ENCODE measurements around the gene LDHAL6B.

The LDHAL6B gene

GRCh38 chr15:59222906-59223550 lies 16.4 kb downstream of the LDHAL6B start:
- no peaks in the 10 kb centered on the region for H3K9me3 ChIP-seq (ENCODE audit: severe bottlenecking)
- H3K36me3 ChIP-seq, result no peaks in the 10 kb centered on the region
- no peak overlapping the region for H3K27ac ChIP-seq
- H3K4me3 ChIP-seq (ENCODE audit: low read depth, low read length), result no peak overlapping the region
- no peak for DNase-seq
- no peak for TF ChIP-seq CTCF (IDR thresholded peaks at IDR 0.05; ENCODE audit: low read depth, low read length)
- no peaks in the 10 kb centered on the region for H3K27me3 ChIP-seq (ENCODE audit: insufficient read depth, low read depth, severe bottlenecking)

GRCh38 chr15:59223736-59224135 lies 17.1 kb downstream of the LDHAL6B start:
- Histone ChIP-seq H3K27me3 (ENCODE audit: insufficient read depth, low read depth, severe bottlenecking) (no peaks in the 10 kb centered on the region), H3K4me3 (ENCODE audit: low read depth, low read length) (no peak overlapping the region), H3K36me3 (no peaks in the 10 kb centered on the region), H3K9me3 (ENCODE audit: severe bottlenecking) (no peaks in the 10 kb centered on the region), H3K27ac (no peak overlapping the region)
- no peak for TF ChIP-seq CTCF (IDR thresholded peaks at IDR 0.05; ENCODE audit: low read depth, low read length)
- DNase-seq, result no peak

GRCh38 chr15:59224474-59224873 lies 17.8 kb downstream of the LDHAL6B start:
- Histone ChIP-seq H3K36me3 (no peaks in the 10 kb centered on the region), H3K27me3 (ENCODE audit: insufficient read depth, low read depth, severe bottlenecking) (no peaks in the 10 kb centered on the region), H3K27ac (no peak overlapping the region), H3K9me3 (ENCODE audit: severe bottlenecking) (no peaks in the 10 kb centered on the region), H3K4me3 (ENCODE audit: low read depth, low read length) (no peak overlapping the region)
- DNase-seq, result no peak
- TF ChIP-seq CTCF (IDR thresholded peaks at IDR 0.05; ENCODE audit: low read depth, low read length), result no peak

- no peak for DNase-seq
- no peak overlapping the region for H3K4me3 ChIP-seq (ENCODE audit: low read depth, low read length)
- TF ChIP-seq CTCF (IDR thresholded peaks at IDR 0.05; ENCODE audit: low read depth, low read length), result no peak
- no peaks in the 10 kb centered on the region for H3K27me3 ChIP-seq (ENCODE audit: insufficient read depth, low read depth, severe bottlenecking)
- H3K9me3 ChIP-seq (ENCODE audit: severe bottlenecking), result no peaks in the 10 kb centered on the region
- no peaks in the 10 kb centered on the region for H3K36me3 ChIP-seq
- no peak overlapping the region for H3K27ac ChIP-seq
Measured at GRCh38 chr15:59227021-59227420, 20.4 kb downstream of the LDHAL6B start.

- Histone ChIP-seq H3K27ac (no peak overlapping the region), H3K36me3 (no peaks in the 10 kb centered on the region), H3K4me3 (ENCODE audit: low read depth, low read length) (no peak overlapping the region), H3K27me3 (ENCODE audit: insufficient read depth, low read depth, severe bottlenecking) (no peaks in the 10 kb centered on the region), H3K9me3 (ENCODE audit: severe bottlenecking) (no peaks in the 10 kb centered on the region)
- DNase-seq, result no peak
- no peak for TF ChIP-seq CTCF (IDR thresholded peaks at IDR 0.05; ENCODE audit: low read depth, low read length)
Measured at GRCh38 chr15:59229015-59229414, 22.4 kb downstream of the LDHAL6B start.

- Histone ChIP-seq H3K27ac (no peak overlapping the region), H3K9me3 (ENCODE audit: severe bottlenecking) (no peaks in the 10 kb centered on the region), H3K27me3 (ENCODE audit: insufficient read depth, low read depth, severe bottlenecking) (no peaks in the 10 kb centered on the region), H3K4me3 (ENCODE audit: low read depth, low read length) (no peak overlapping the region), H3K36me3 (no peaks in the 10 kb centered on the region)
- no peak for TF ChIP-seq CTCF (IDR thresholded peaks at IDR 0.05; ENCODE audit: low read depth, low read length)
- DNase-seq, result no peak
Measured at GRCh38 chr15:59229453-59229852, 22.8 kb downstream of the LDHAL6B start.

Measured in WERI-Rb-1 (cell line).